SK-N-SH treated with all-trans-retinoic acid at 6 μM for 48 hours (cell line): ENCODE measurements around the gene SFMBT2.

Source experiments
- ATAC-seq: fragments of 200-7000 bp; cut with Tn5 transposase; 3 replicates; pipeline ENCODE4 v1.9.1; 2020; ENCODE audit warnings: mild to moderate bottlenecking, moderate library complexity
- ARNTL ChIP-seq: fragments of 450-650 bp; formaldehyde crosslinking; IDR thresholded peaks from 2 replicates; pipeline ENCODE4 v1.5.0; 2020; ENCODE audit warnings: low read depth, mild to moderate bottlenecking, moderate library complexity, borderline replicate concordance
- BACH2 ChIP-seq: fragments of 250-450 bp; sonication (Bioruptor Pico); IDR thresholded peaks from 2 replicates; pipeline ENCODE4 v1.9.0; 2021; ENCODE audit warnings: mild to moderate bottlenecking, borderline replicate concordance
- CREB5 ChIP-seq: fragments of 250-450 bp; sonication (Bioruptor Pico); IDR thresholded peaks from 2 replicates; pipeline ENCODE4 v1.5.1; 2020; ENCODE audit warnings: low read depth, mild to moderate bottlenecking, moderate library complexity
- CSDC2 ChIP-seq: fragments of 250-450 bp; sonication (Bioruptor Pico); IDR thresholded peaks from 2 replicates; pipeline ENCODE4 v1.5.0; 2020; ENCODE audit warnings: mild to moderate bottlenecking, moderate library complexity
- CSRNP3 ChIP-seq: fragments of 250-450 bp; sonication (Bioruptor Pico); IDR thresholded peaks from 2 replicates; pipeline ENCODE4 v1.5.1; 2021; ENCODE audit warnings: mild to moderate bottlenecking, moderate library complexity
- ESRRG ChIP-seq: fragments of 250-450 bp; sonication (Bioruptor Pico); IDR thresholded peaks from 2 replicates; pipeline ENCODE4 v1.6.1; 2021; ENCODE audit warnings: mild to moderate bottlenecking
- GLIS3 ChIP-seq: fragments of 250-450 bp; sonication (Bioruptor Pico); IDR thresholded peaks from 2 replicates; pipeline ENCODE4 v1.5.0; 2020; ENCODE audit warnings: mild to moderate bottlenecking, moderate library complexity
- ISL1 ChIP-seq: fragments of 250-450 bp; sonication (Bioruptor Pico); IDR thresholded peaks from 2 replicates; pipeline ENCODE4 v2.1.2; 2022; ENCODE audit warnings: mild to moderate bottlenecking, moderate library complexity
- OSR1 ChIP-seq: fragments of 250-450 bp; sonication (Bioruptor Pico); IDR thresholded peaks from 2 replicates; pipeline ENCODE4 v1.8.0; 2022; ENCODE audit warnings: moderate library complexity, mild to moderate bottlenecking, inconsistent platforms
- PATZ1 ChIP-seq: fragments of 250-450 bp; sonication (Bioruptor Pico); IDR thresholded peaks from 2 replicates; pipeline ENCODE4 v1.8.0; 2020; ENCODE audit warnings: mild to moderate bottlenecking, moderate library complexity, borderline replicate concordance
- POU6F1 ChIP-seq: fragments of 250-450 bp; sonication (Bioruptor Pico); IDR thresholded peaks from 2 replicates; pipeline ENCODE4 v1.8.0; 2021; ENCODE audit warnings: low read depth, mild to moderate bottlenecking, moderate library complexity, borderline replicate concordance
- RARB ChIP-seq: fragments of 250-450 bp; sonication (Bioruptor Pico); IDR thresholded peaks from 2 replicates; pipeline ENCODE4 v1.8.0; 2021; ENCODE audit warnings: mild to moderate bottlenecking, moderate library complexity
- SNAI2 ChIP-seq: fragments of 250-450 bp; sonication (Bioruptor Pico); IDR thresholded peaks from 2 replicates; pipeline ENCODE4 v1.5.0; 2020; ENCODE audit warnings: mild to moderate bottlenecking, moderate library complexity
- TCF4 ChIP-seq: fragments of 250-450 bp; sonication (Bioruptor Pico); IDR thresholded peaks from 2 replicates; pipeline ENCODE4 v1.8.0; 2021; ENCODE audit warnings: mild to moderate bottlenecking, moderate library complexity, borderline replicate concordance
- TOX ChIP-seq: fragments of 250-450 bp; sonication (Bioruptor Pico); IDR thresholded peaks from 2 replicates; pipeline ENCODE4 v1.8.0; 2021; ENCODE audit warnings: mild to moderate bottlenecking, moderate library complexity, borderline replicate concordance
- TSHZ2 ChIP-seq: fragments of 250-450 bp; sonication (Bioruptor Pico); IDR thresholded peaks from 2 replicates; pipeline ENCODE4 v1.5.0; 2020; ENCODE audit warnings: mild to moderate bottlenecking, moderate library complexity
- ZC3H10 ChIP-seq: fragments of 250-450 bp; sonication (Bioruptor Pico); IDR thresholded peaks from 2 replicates; pipeline ENCODE4 v1.5.1; 2021; ENCODE audit warnings: mild to moderate bottlenecking, moderate library complexity
- ZFP3 ChIP-seq: fragments of 250-450 bp; sonication (Bioruptor Pico); IDR thresholded peaks from 2 replicates; pipeline ENCODE4 v1.5.0; 2020; ENCODE audit warnings: mild to moderate bottlenecking, moderate library complexity
- ZFP30 ChIP-seq: fragments of 450-650 bp; formaldehyde crosslinking; IDR thresholded peaks from 2 replicates; pipeline ENCODE4 v1.5.0; 2022; ENCODE audit warnings: mild to moderate bottlenecking, moderate library complexity
- ZNF70 ChIP-seq: fragments of 450-650 bp; formaldehyde crosslinking; IDR thresholded peaks from 2 replicates; pipeline ENCODE4 v1.5.0; 2020; ENCODE audit warnings: mild to moderate bottlenecking, moderate library complexity
- ZNF8 ChIP-seq: fragments of 450-650 bp; formaldehyde crosslinking; IDR thresholded peaks from 2 replicates; pipeline ENCODE4 v1.5.0; 2020; ENCODE audit warnings: mild to moderate bottlenecking, moderate library complexity

Gene SFMBT2

GRCh38 chr10:7159928-7160327 lies 250.9 kb downstream of the SFMBT2 start (continued):
- TF ChIP-seq TSHZ2 (CRISPR knock-in tag), result no peak
- no peak for TF ChIP-seq BACH2

GRCh38 chr10:7159517-7159916 lies 251.3 kb downstream of the SFMBT2 start:
- TF ChIP-seq SNAI2 (CRISPR knock-in tag), result no peak
- no peak for TF ChIP-seq CREB5 (CRISPR knock-in tag)
- no peak for TF ChIP-seq ARNTL
- TF ChIP-seq ZNF70, result no peak
- no peak for TF ChIP-seq CSDC2
- no peak for TF ChIP-seq POU6F1 (CRISPR knock-in tag)
- no peak for TF ChIP-seq GLIS3 (CRISPR knock-in tag)
- no peak for TF ChIP-seq ZFP3 (CRISPR knock-in tag)
- ATAC-seq, result no peak

- ATAC-seq, result no peak
These were observed 253.7 kb downstream of the SFMBT2 start for GRCh38 chr10:7157091-7157490.

More at GRCh38 chr10:7157091-7157490, 253.7 kb downstream of the SFMBT2 start:
- TF ChIP-seq GLIS3 (CRISPR knock-in tag), result no peak
- no peak for TF ChIP-seq ZNF70
- no peak for TF ChIP-seq PATZ1
- TF ChIP-seq RARB (CRISPR knock-in tag), result no peak
- TF ChIP-seq CSDC2, result no peak
- no peak for TF ChIP-seq TSHZ2 (CRISPR knock-in tag)
- no peak for TF ChIP-seq ESRRG (CRISPR knock-in tag)
- no peak for TF ChIP-seq CSRNP3 (CRISPR knock-in tag)
- no peak for TF ChIP-seq ZFP30 (CRISPR knock-in tag)
- no peak for TF ChIP-seq ZFP3 (CRISPR knock-in tag)
- no peak for TF ChIP-seq TOX (CRISPR knock-in tag)
- no peak for TF ChIP-seq OSR1 (CRISPR knock-in tag)
- no peak for TF ChIP-seq ISL1
- TF ChIP-seq BACH2, result no peak
- no peak for TF ChIP-seq ZC3H10 (CRISPR knock-in tag)
- TF ChIP-seq POU6F1 (CRISPR knock-in tag), result no peak
- no peak for TF ChIP-seq CREB5 (CRISPR knock-in tag)
- TF ChIP-seq SNAI2 (CRISPR knock-in tag), result no peak
- TF ChIP-seq TCF4 (CRISPR knock-in tag), result no peak
- no peak for TF ChIP-seq ZNF8
